Left ventricle myocardium inferior (tissue), 1 donor: ENCODE measurements around the gene PLPPR1. TPM values are rescaled to one million over a fixed set of nuclear protein-coding genes. Genes with fewer than 3 reads are reported as not detected.

Experiments
- DNase-seq: peaks from one replicate; pipeline ENCODE4 v3.0.0-alpha.2; 2020
- H3K27ac ChIP-seq: fragments of 200-600 bp; replicated peaks from 2 replicates; pipeline ENCODE4 v1.8.0; 2021
- H3K27me3 ChIP-seq: fragments of 200-600 bp; 2 replicates; pipeline ENCODE4 v1.8.0; 2021; ENCODE audit warnings: low read depth
- H3K36me3 ChIP-seq: fragments of 200-600 bp; 2 replicates; pipeline ENCODE4 v1.8.0; 2021
- H3K4me1 ChIP-seq: fragments of 200-600 bp; 2 replicates; pipeline ENCODE4 v1.8.0; 2021
- H3K4me3 ChIP-seq: fragments of 200-600 bp; 2 replicates; pipeline ENCODE4 v1.8.0; 2021; ENCODE audit warnings: mild to moderate bottlenecking, moderate library complexity
- H3K9me3 ChIP-seq: fragments of 200-600 bp; replicated peaks from 2 replicates; pipeline ENCODE4 v1.8.0; 2021
- CTCF ChIP-seq: fragments of 200-600 bp; IDR thresholded peaks from 2 replicates; pipeline ENCODE4 v1.8.0; 2021; ENCODE audit warnings: antibody characterized with exemption, mild to moderate bottlenecking, borderline replicate concordance
- intact Hi-C: fragments of 100-400 bp; cut with micrococcal nuclease; formaldehyde crosslinking; loops from one replicate; pipeline ENCODE4 v1.11.0; 2022
- total RNA-seq: library from RNA; stranded (reverse); fragmentation: NEBNext Ultra II Directional; extraction: Animal tissue kit (Norgen Biotek cat#: 25700); gene quantifications from one replicate; pipeline ENCODE4 v1.2.1, GENCODE V29; 2021
- donor health status: DM: no; HTN: yes; CAD: no; lungs with severe emphysema.

PLPPR1 gene
- total RNA-seq, 1 donor from 2014 or later = not detected

- no peak for DNase-seq
- no peak overlapping the region for H3K4me3 ChIP-seq
- no peaks in the 10 kb centered on the region for H3K4me1 ChIP-seq
- H3K9me3 ChIP-seq = no peaks in the 10 kb centered on the region
- H3K27me3 ChIP-seq = no peaks in the 10 kb centered on the region
- intact Hi-C loops = no loop called here
- H3K36me3 ChIP-seq = no peaks in the 10 kb centered on the region
- H3K27ac ChIP-seq = no peak overlapping the region
- TF ChIP-seq CTCF = no peak
These were observed 332.1 kb downstream of the PLPPR1 start for GRCh38 chr9:101360647-101361046.

GRCh38 chr9:101362450-101362849 is 333.9 kb downstream of the PLPPR1 start:
- TF ChIP-seq CTCF = no peak
- Histone ChIP-seq H3K36me3 (no peaks in the 10 kb centered on the region), H3K27ac (no peak overlapping the region), H3K9me3 (no peaks in the 10 kb centered on the region), H3K4me1 (no peaks in the 10 kb centered on the region), H3K4me3 (no peak overlapping the region), H3K27me3 (no peaks in the 10 kb centered on the region)
- no peak for DNase-seq
- intact Hi-C loops = no loop called here

GRCh38 chr9:101365181-101365580 is 336.7 kb downstream of the PLPPR1 start:
- H3K4me1 ChIP-seq = no peaks in the 10 kb centered on the region
- DNase-seq = no peak
- no peaks in the 10 kb centered on the region for H3K9me3 ChIP-seq
- no peak overlapping the region for H3K27ac ChIP-seq
- intact Hi-C loops = no loop called here
- H3K36me3 ChIP-seq = no peaks in the 10 kb centered on the region
- H3K4me3 ChIP-seq = no peak overlapping the region
- H3K27me3 ChIP-seq = no peaks in the 10 kb centered on the region
- TF ChIP-seq CTCF = no peak

- no peaks in the 10 kb centered on the region for H3K9me3 ChIP-seq
- intact Hi-C loops = no loop called here
- no peak for DNase-seq
- TF ChIP-seq CTCF = no peak
- no peak overlapping the region for H3K27ac ChIP-seq
- no peaks in the 10 kb centered on the region for H3K4me1 ChIP-seq
- no peak overlapping the region for H3K4me3 ChIP-seq
- H3K36me3 ChIP-seq = no peaks in the 10 kb centered on the region
- no peaks in the 10 kb centered on the region for H3K27me3 ChIP-seq
These were observed 337.7 kb downstream of the PLPPR1 start for GRCh38 chr9:101366038-101366756.

GRCh38 chr9:101367323-101367722 is 338.8 kb downstream of the PLPPR1 start:
- Histone ChIP-seq H3K4me3 (no peak overlapping the region), H3K27ac (no peak overlapping the region), H3K4me1 (no peaks in the 10 kb centered on the region), H3K9me3 (peaks cover 4% of the 10 kb centered on the region), H3K36me3 (no peaks in the 10 kb centered on the region), H3K27me3 (no peaks in the 10 kb centered on the region)
- no peak for TF ChIP-seq CTCF
- no peak for DNase-seq
- intact Hi-C loops = no loop called here
